ENCODE results near the gene CEP170B. TPM values are rescaled to one million over a fixed set of nuclear protein-coding genes. Genes with fewer than 3 reads are reported as not detected.

Gene CEP170B
- total and polyA plus RNA-seq, 2 donors (not counting 1 experiment from before 2014, with no cell fraction given), result 0.16 to 0.59 TPM

- TF ChIP-seq EZH2 (IDR thresholded peaks at IDR 0.05; ENCODE audit: borderline replicate concordance, insufficient read depth, low read depth, low read length, poor library complexity, severe bottlenecking) (no peak), CTCF (IDR thresholded peaks at IDR 0.05) (no peak)
- Mint-ChIP-seq H3K4me1 (peaks cover 29% of the 10 kb centered on the region), H3K9me3 (ENCODE audit: insufficient read depth) (peaks cover 6% of the 10 kb centered on the region), H3K27me3 (peaks cover 10% of the 10 kb centered on the region), H3K27ac (no peak overlapping the region), H3K4me3 (peak overlapping the region; percentile 85)
- H3K27ac ChIP-seq (ENCODE audit: low read length in 2 of 2), result no peak overlapping the region
- peaks cover 19 to 21% of the 10 kb centered on the region in 2 donors for H3K4me1 ChIP-seq (ENCODE audit: control insufficient read depth in 2 of 2, insufficient read depth in 2 of 2, low read length in 2 of 2)
- H2AFZ ChIP-seq (ENCODE audit: insufficient read depth, low read depth, low read length, poor library complexity, severe bottlenecking), result no peak overlapping the region
- H3K79me2 ChIP-seq (ENCODE audit: control insufficient read depth, insufficient read depth, low read length), result no peaks in the 10 kb centered on the region
- peaks cover 0 to 13% (median 0%) of the 10 kb centered on the region in 3 donors for H3K9me3 ChIP-seq (ENCODE audit: control extremely low read depth in 1 of 3, control insufficient read depth in 2 of 3, insufficient read depth in 1 of 3, low read length in 2 of 3)
- no peak for ATAC-seq (ENCODE audit: low read depth)
- H3K36me3 ChIP-seq (replicated peaks in 1 of 2; ENCODE audit: control extremely low read depth in 1 of 2, control insufficient read depth in 1 of 2, extremely low read depth in 1 of 2, insufficient read depth in 2 of 2, low read length in 1 of 2), result no peaks in the 10 kb centered on the region
- POLR2A ChIA-PET, result no interaction called here
- CTCF ChIA-PET, result no interaction called here
- H3K4me3 ChIP-seq (ENCODE audit: control extremely low read depth in 1 of 5, extremely low read depth in 1 of 5, insufficient read depth in 1 of 5, low read depth in 2 of 5, low read length in 4 of 5), result no peak overlapping the region
- H4K20me1 ChIP-seq (ENCODE audit: control insufficient read depth, insufficient read depth, low read length, poor library complexity, severe bottlenecking), result no peaks in the 10 kb centered on the region
- H3K27me3 ChIP-seq (replicated peaks in 1 of 4; ENCODE audit: control extremely low read depth in 1 of 4, control insufficient read depth in 3 of 4, insufficient read depth in 4 of 4, low read length in 3 of 4), result peaks cover 0 to 21% (median 10%) of the 10 kb centered on the region in 4 experiments
- H3K4me2 ChIP-seq (replicated peaks; ENCODE audit: low read depth, low read length, poor library complexity, severe bottlenecking), result no peak overlapping the region
- 98% methylated on average over 2 of the region's 2 CpGs for WGBS (ENCODE audit: insufficient coverage)
- H3K9ac ChIP-seq (ENCODE audit: low read length), result no peak overlapping the region
- intact Hi-C loops (cut with micrococcal nuclease), result no loop called here
- no peak for DNase-seq
Measured at GRCh38 chr14:104824353-104824997, 40.6 kb upstream of the CEP170B start.
